Activated CD4-positive, alpha-beta T cell treated with anti-CD3 and anti-CD28 coated beads for 24 hours (primary cell): ENCODE measurements around the gene HSD17B11.
"Not testable (repeated sequence)": the region's sequence is repeated elsewhere in the genome, so short reads cannot be mapped to it uniquely, and the experiment has no call there.

Experiments
- DNase-seq, 2 donors: peaks; one replicate each; pipeline ENCODE4 v3.0.0-alpha.2; 2020; ENCODE audit warnings: low read depth in 2 of 2

HSD17B11 gene

GRCh38 chr4:87306056-87306455 is 84.9 kb downstream of the HSD17B11 start:
- DNase-seq: no peak

- DNase-seq: no peak
These were observed 85.4 kb downstream of the HSD17B11 start for GRCh38 chr4:87305562-87305961.

GRCh38 chr4:87304745-87305432 is 86.1 kb downstream of the HSD17B11 start:
- no peak for DNase-seq

GRCh38 chr4:87299898-87300297 is 91.1 kb downstream of the HSD17B11 start:
- no peak for DNase-seq

GRCh38 chr4:87298362-87298761 is 92.6 kb downstream of the HSD17B11 start:
- no peak for DNase-seq

- not testable (repeated sequence) for DNase-seq
These were observed 96.1 kb downstream of the HSD17B11 start for GRCh38 chr4:87294911-87295310.

- not testable (repeated sequence) for DNase-seq
These were observed 97.1 kb downstream of the HSD17B11 start for GRCh38 chr4:87293889-87294288.

- DNase-seq: no peak
These were observed 104.0 kb downstream of the HSD17B11 start for GRCh38 chr4:87286970-87287369.
